A549 treated with AZD9567 at 1 μM for 4 hours (cell line): Measurements from ENCODE around the gene SUN5. TPM values are rescaled to one million over a fixed set of nuclear protein-coding genes. Genes with fewer than 3 reads are reported as not detected.

Experiments used
- total RNA-seq: library from RNA; stranded (reverse); fragments of 200-300 nt; extraction: Qiagen RNA extraction; gene quantifications from 5 replicates; pipeline ENCODE4 v1.2.3, GENCODE V29; 2022; ENCODE audit not compliant: insufficient read depth

Gene SUN5, protein sequence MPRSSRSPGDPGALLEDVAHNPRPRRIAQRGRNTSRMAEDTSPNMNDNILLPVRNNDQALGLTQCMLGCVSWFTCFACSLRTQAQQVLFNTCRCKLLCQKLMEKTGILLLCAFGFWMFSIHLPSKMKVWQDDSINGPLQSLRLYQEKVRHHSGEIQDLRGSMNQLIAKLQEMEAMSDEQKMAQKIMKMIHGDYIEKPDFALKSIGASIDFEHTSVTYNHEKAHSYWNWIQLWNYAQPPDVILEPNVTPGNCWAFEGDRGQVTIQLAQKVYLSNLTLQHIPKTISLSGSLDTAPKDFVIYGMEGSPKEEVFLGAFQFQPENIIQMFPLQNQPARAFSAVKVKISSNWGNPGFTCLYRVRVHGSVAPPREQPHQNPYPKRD
- total RNA-seq, result not detected in 5 replicates

DNA sequence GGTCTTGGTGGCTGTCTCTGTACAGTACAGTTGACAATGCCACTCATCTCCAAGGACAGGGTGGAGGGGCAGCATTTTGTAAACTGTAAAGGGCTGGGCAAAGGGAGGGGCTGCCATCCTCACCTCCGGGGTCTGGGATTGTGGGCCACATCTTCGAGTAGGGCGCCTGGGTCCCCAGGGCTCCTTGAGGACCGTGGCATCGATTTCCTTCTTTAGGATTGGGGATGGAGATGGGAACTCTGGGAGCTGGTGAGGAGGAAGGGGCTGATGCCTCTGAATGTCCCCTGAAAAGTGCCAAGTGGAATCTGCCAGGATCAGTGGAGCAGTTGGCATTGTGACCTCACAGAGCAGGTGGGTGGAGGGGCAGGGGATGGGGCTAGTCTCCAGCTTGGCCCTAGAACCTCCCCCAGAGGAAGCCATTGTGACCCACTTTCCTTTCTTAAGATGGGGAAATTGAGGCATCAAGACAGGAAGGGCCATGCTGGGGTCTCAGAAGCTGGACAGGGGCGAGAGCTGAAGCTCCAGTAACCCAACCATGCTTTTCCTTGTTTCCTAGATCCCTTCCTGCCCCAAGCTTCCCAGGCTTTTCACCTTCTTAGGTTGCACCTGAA lies at the start of gene SUN5:
Gene SUN5 (minus strand): TSS at position 293 of the 611 bp plus-strand sequence. CDS start 93 bp downstream, at position 200.

DNA sequence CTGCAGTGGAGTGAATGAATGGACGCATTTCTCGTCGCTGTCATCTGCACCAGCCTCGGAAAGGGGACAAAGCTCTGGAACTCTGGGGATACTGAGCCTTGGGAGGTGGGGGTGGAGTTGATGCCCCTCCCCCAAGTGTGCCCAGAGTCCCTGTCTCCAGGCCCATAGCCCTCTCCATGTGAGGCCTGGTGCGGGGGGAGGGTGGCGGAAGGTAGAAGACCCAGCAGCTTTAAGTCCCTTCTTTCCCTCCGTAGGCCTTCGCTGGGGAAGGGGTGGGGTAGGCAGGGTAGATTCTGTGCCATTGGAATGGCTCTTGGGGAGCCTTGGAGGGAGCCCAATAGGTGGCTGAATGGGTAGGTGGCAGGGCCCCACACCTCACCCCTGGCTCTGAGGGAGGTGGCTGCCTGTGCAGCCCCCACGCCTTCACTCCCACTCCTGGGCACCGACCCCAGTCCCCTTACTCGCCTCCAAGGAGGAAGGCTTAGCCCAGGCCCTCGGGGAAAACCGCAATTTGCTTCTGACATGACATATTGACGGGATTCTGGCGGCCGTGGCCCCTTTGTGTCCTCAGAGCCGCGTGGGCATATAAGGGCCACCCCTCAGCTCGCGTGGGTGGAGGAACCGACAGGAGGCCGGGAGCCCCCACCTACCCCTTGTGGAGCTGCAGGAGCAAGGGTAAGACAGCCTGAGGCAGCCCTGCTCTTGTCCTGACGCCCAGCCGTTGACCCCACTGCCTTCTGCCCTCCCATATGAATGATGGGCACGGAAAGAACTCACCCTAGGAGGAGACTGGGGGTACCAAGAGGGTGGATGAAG lies 49.3 kb upstream of the SUN5 start, which contains the start of gene BPIFB3:
Gene BPIFB3 (plus strand): TSS at position 613 of the 816 bp plus-strand sequence. CDS start 1,533 bp downstream, outside the sequence.

DNA sequence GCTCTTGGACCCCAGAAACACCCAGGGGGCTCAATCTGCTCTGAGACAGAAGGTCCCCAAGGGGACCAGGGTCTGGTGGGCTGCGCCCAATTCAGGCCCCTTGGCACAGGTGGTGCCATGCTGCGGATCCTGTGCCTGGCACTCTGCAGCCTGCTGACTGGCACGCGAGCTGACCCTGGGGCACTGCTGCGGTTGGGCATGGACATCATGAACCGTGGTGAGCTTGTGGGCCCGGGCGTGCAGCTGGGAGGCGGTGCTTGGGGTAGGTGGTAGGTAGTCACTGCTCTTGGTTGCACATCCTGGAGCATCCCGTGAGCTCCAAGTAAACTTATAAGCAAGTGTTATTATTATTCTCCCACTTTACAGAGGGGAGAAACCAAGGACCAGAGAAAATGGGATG lies 27.3 kb upstream of the SUN5 start, which contains the start of gene BPIFB6:
Gene BPIFB6 (plus strand): TSS at position 118 of the 400 bp plus-strand sequence. CDS start 0 bp downstream, at position 118.

DNA sequence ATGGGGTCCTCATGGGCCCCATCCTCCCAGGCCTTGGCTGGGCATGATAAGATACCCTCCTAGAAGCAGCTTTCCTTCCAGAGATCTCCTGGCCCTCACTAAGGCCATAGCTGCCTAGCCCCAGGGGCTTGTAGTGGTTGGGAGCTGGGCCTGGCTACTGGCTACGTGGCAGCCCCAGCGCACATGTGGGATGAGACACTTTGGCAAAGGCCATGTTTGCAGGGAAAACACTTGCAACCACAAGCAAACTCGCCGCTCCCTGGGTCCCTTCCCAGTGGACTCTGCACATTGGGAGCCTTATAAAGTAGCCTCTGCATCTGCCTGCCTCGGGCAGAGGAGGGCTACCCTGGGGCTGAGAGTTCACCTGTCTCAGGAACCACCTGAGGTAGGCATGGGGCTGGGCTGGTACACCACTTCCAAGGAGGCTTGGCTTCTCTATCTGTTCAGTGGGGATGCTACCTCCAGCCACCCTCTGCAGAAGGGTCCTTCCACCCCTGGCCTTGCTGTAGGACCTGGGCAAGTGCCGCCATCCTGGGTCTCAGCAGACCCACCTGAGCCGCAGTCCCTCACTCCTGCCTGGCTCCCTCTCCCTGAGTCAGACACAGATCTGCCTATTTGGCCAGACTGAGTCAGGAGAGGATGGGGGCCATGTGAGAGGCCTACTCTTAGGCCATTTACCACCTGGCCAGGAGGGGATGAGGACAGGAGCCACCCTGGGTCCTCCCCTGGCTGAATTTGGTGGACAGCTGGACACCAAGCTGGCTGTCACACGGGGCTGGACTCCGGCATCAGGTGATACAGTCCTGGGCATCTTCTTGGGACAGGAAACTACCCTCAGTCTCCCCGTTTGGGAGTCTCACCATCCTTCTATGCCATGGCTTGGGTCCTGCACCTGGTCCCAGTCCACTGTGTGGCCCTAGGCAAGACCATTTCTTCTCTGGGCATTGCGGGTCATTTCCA lies 3.4 kb upstream of the SUN5 start, which contains the start of gene BPIFB2:
Gene BPIFB2 (plus strand): TSS at position 329 of the 960 bp plus-strand sequence. CDS start 871 bp downstream, outside the sequence.

Other genes starting within 250 kb of the SUN5 start
- 2.7 to 5.0 TPM (median 4.5 TPM) in 5 replicates for gene DNMT3B, start 242.0 kb downstream of the SUN5 start, total RNA-seq
- gene MAPRE1, start 184.5 kb downstream of the SUN5 start, total RNA-seq, result 138 to 185 TPM (median 143 TPM) in 5 replicates
- not detected in 5 replicates for gene EFCAB8, start 145.5 kb downstream of the SUN5 start, total RNA-seq
- gene BPIFB2, start 3.3 kb upstream of the SUN5 start, total RNA-seq, result not detected in 5 replicates
- not detected in 5 replicates for gene BPIFB6, start 27.2 kb upstream of the SUN5 start, total RNA-seq
- not detected in 5 replicates for gene BPIFB3, start 49.5 kb upstream of the SUN5 start, total RNA-seq
- not detected in 5 replicates for gene BPIFB4, start 75.2 kb upstream of the SUN5 start, total RNA-seq
- gene BPIFA2, start 163.7 kb upstream of the SUN5 start, total RNA-seq, result 0.12 TPM in 1 of 5 replicates, not detected in the others
- gene BPIFA3, start 212.9 kb upstream of the SUN5 start, total RNA-seq, result not detected in 5 replicates
- not detected in 5 replicates for gene BPIFA1, start 231.6 kb upstream of the SUN5 start, total RNA-seq